Measurements from ENCODE around the gene SYNPO2. TPM values are rescaled to one million over a fixed set of nuclear protein-coding genes. Genes with fewer than 3 reads are reported as not detected.

SYNPO2 gene
- polyA plus RNA-seq, 1 donor (not counting 4 experiments of a cell fraction or from before 2014, with no cell fraction given), result 0.34 TPM

GRCh38 chr4:118999919-119000318 lies 111.3 kb downstream of the SYNPO2 start:
- H3K9me3 ChIP-seq (ENCODE audit: control insufficient read depth, low read depth, low read length), result no peaks in the 10 kb centered on the region
- H3K27ac ChIP-seq (ENCODE audit: control insufficient read depth, insufficient read depth, low read length), result no peak overlapping the region
- no peaks in the 10 kb centered on the region for H3K36me3 ChIP-seq (ENCODE audit: control insufficient read depth in 2 of 2, extremely low read depth in 1 of 2, insufficient read depth in 2 of 2, low read length in 2 of 2)
- dilution Hi-C loops (cut with MboI; ENCODE audit: extremely low pct_ligation_motif_present, low sequenced_read_pairs), result loop anchor here (25.0 kb wide), 1 partner anchor 237 kb away; no protein-coding TSS in a partner anchor
- H3K79me2 ChIP-seq (ENCODE audit: control insufficient read depth, insufficient read depth, low read length), result no peaks in the 10 kb centered on the region
- no peaks in the 10 kb centered on the region for H4K20me1 ChIP-seq (ENCODE audit: control insufficient read depth, extremely low read depth, insufficient read depth, low read length)
- H3K9ac ChIP-seq (ENCODE audit: control insufficient read depth, extremely low read depth, insufficient read depth, low read length), result no peak overlapping the region
- H3K27me3 ChIP-seq (ENCODE audit: control insufficient read depth, extremely low read depth, insufficient read depth, low read length), result no peaks in the 10 kb centered on the region
- H3K9me1 ChIP-seq (ENCODE audit: control insufficient read depth, extremely low read depth, insufficient read depth, low read length), result no peaks in the 10 kb centered on the region
- TF ChIP-seq EZH2 (IDR thresholded peaks at IDR 0.05; ENCODE audit: low read length) (no peak), CTCF (optimal IDR thresholded peaks at IDR 0.05 in 1 of 3, IDR thresholded peaks at IDR 0.05 in 1 of 3, conservative IDR thresholded peaks at IDR 0.05 in 1 of 3; ENCODE audit: extremely low read depth in 1 of 3, insufficient read depth in 2 of 3, low read length in 3 of 3) (no peak)
- H3K4me1 ChIP-seq (ENCODE audit: control insufficient read depth, extremely low read depth, insufficient read depth, low read length), result no peaks in the 10 kb centered on the region
- no peak overlapping the region for H3K4me3 ChIP-seq (ENCODE audit: control insufficient read depth in 2 of 3, extremely low read depth in 1 of 3, insufficient read depth in 2 of 3, low read depth in 1 of 3, low read length in 3 of 3)
- FAIRE-seq (no peak), DNase-seq (ENCODE audit: low read depth, low spot score) (no peak)
- no peak overlapping the region for H3K4me2 ChIP-seq (ENCODE audit: control insufficient read depth, extremely low read depth, insufficient read depth, low read depth, low read length)
- H2AFZ ChIP-seq (ENCODE audit: control insufficient read depth, low read length), result peak overlapping the region; percentile 9

- dilution Hi-C loops (cut with MboI; ENCODE audit: extremely low pct_ligation_motif_present, low sequenced_read_pairs), result no loop called here
- Histone ChIP-seq H3K4me1 (ENCODE audit: control insufficient read depth, extremely low read depth, insufficient read depth, low read length) (no peaks in the 10 kb centered on the region), H3K4me2 (ENCODE audit: control insufficient read depth, extremely low read depth, insufficient read depth, low read depth, low read length) (no peak overlapping the region), H3K79me2 (ENCODE audit: control insufficient read depth, insufficient read depth, low read length) (no peaks in the 10 kb centered on the region), H2AFZ (ENCODE audit: control insufficient read depth, low read length) (no peak overlapping the region), H3K36me3 (ENCODE audit: control insufficient read depth in 2 of 2, extremely low read depth in 1 of 2, insufficient read depth in 2 of 2, low read length in 2 of 2) (no peaks in the 10 kb centered on the region), H3K9me3 (ENCODE audit: control insufficient read depth, low read depth, low read length) (no peaks in the 10 kb centered on the region), H4K20me1 (ENCODE audit: control insufficient read depth, extremely low read depth, insufficient read depth, low read length) (no peaks in the 10 kb centered on the region), H3K27ac (ENCODE audit: control insufficient read depth, insufficient read depth, low read length) (no peak overlapping the region), H3K4me3 (ENCODE audit: control insufficient read depth in 2 of 3, extremely low read depth in 1 of 3, insufficient read depth in 2 of 3, low read depth in 1 of 3, low read length in 3 of 3) (no peak overlapping the region), H3K9me1 (ENCODE audit: control insufficient read depth, extremely low read depth, insufficient read depth, low read length) (no peaks in the 10 kb centered on the region), H3K9ac (ENCODE audit: control insufficient read depth, extremely low read depth, insufficient read depth, low read length) (no peak overlapping the region), H3K27me3 (ENCODE audit: control insufficient read depth, extremely low read depth, insufficient read depth, low read length) (no peaks in the 10 kb centered on the region)
- FAIRE-seq (no peak), DNase-seq (ENCODE audit: low read depth, low spot score) (no peak)
- TF ChIP-seq EZH2 (IDR thresholded peaks at IDR 0.05; ENCODE audit: low read length) (no peak), CTCF (optimal IDR thresholded peaks at IDR 0.05 in 1 of 3, IDR thresholded peaks at IDR 0.05 in 1 of 3, conservative IDR thresholded peaks at IDR 0.05 in 1 of 3; ENCODE audit: extremely low read depth in 1 of 3, insufficient read depth in 2 of 3, low read length in 3 of 3) (no peak)
These were observed 111.7 kb downstream of the SYNPO2 start for GRCh38 chr4:119000400-119000799.
